ENCODE results near the gene EFNA5. TPM values are rescaled to one million over a fixed set of nuclear protein-coding genes. Genes with fewer than 3 reads are reported as not detected.

EFNA5 gene
- total and polyA plus RNA-seq, 10 of the 15 experiments (the other 5 are each of a cell fraction or from before 2014, with no cell fraction given): 0.19 to 12.6 (median 3.9) TPM

DNA sequence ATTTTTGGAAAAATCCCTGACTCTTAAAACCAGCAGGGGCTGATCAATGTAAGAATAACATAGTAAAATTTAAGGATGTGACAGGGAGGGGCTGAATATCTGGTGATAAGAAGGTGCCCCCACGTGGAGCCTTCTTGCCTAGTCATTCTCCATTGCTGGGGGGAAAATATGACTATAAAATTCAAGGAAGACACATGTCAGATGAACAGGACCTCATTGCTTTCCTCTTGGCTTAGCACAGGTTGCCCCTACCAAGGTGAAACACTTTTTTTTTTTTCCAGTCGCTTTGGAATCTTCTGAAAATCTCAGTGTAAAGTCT lies 310.9 kb downstream of the EFNA5 start:
- SMC1A ChIA-PET (ENCODE audit: uncharacterized antibody, unreplicated experiment): interaction anchor here (0.9 to 5.1 kb wide), 24 partner anchors 9 to 317 kb away, joined by 3 to 34 read pairs (median 4); no protein-coding TSS in a partner anchor
- Histone ChIP-seq H3K4me2 (ENCODE audit: control insufficient read depth, insufficient read depth) (no peak overlapping the region), H3K4me1 (ENCODE audit: control insufficient read depth, insufficient read depth, low read length) (peaks cover 11% of the 10 kb centered on the region), H2AFZ (ENCODE audit: control insufficient read depth, low read depth, low read length) (no peak overlapping the region), H3K9me3 (replicated peaks; ENCODE audit: control insufficient read depth, insufficient read depth, low read length) (no peaks in the 10 kb centered on the region), H3K4me3 (no peak overlapping the region), H3K27ac (ENCODE audit: control insufficient read depth, insufficient read depth) (no peak overlapping the region), H3K27me3 (replicated peaks in 1 of 2; ENCODE audit: control insufficient read depth in 2 of 2, insufficient read depth in 2 of 2, low read length in 1 of 2) (no peaks in the 10 kb centered on the region; a peak in 1 of 4 replicates), H3K9ac (ENCODE audit: control insufficient read depth, insufficient read depth, low read length) (no peak overlapping the region), H4K20me1 (ENCODE audit: control insufficient read depth, insufficient read depth) (no peaks in the 10 kb centered on the region), H3K36me3 (ENCODE audit: control insufficient read depth in 2 of 2, insufficient read depth in 2 of 2, low read length in 1 of 2) (no peaks in the 10 kb centered on the region), H3K79me2 (ENCODE audit: control insufficient read depth, insufficient read depth, low read length) (no peaks in the 10 kb centered on the region)
- WGBS (ENCODE audit: insufficient coverage, insufficient replicate concordance, low lambda C conversion rate, missing lambda C conversion rate): 33% methylated on average over 2 of the region's 2 CpGs
- intact Hi-C loops (cut with micrococcal nuclease; ENCODE audit: unreplicated experiment): loop anchor here (5.0 kb wide), 1 partner anchor 258 kb away; no protein-coding TSS in a partner anchor
- no TSS peak for BruUV-seq (replicated peaks)
- no peak for FAIRE-seq
- POLR2A ChIA-PET: interaction anchor here (0.6 to 1.2 kb wide), 2 partner anchors 52 to 60 kb away, joined by 3 to 4 read pairs; no protein-coding TSS in a partner anchor
- RAD21 ChIA-PET (ENCODE audit: unreplicated experiment): interaction anchor here (1.1 to 7.0 kb wide), 10 partner anchors 29 to 257 kb away, joined by 3 to 42 read pairs (median 3); no protein-coding TSS in a partner anchor
- CTCF ChIA-PET: interaction anchor here (0.7 to 5.6 kb wide), 26 partner anchors 10 to 314 kb away, joined by 3 to 50 read pairs (median 4); no protein-coding TSS in a partner anchor
- ATAC-seq: peak; percentile 42; the same call in 2 of the 3 replicates
- TF ChIP-seq SMC3 (IDR thresholded peaks at IDR 0.05; ENCODE audit: borderline replicate concordance, low read length): peak; percentile 15; the same call in 1 of the 2 replicates
- TF ChIP-seq NFIC (IDR thresholded peaks at IDR 0.05; ENCODE audit: low read depth, low read length): no peak
- no peak for TF ChIP-seq WRNIP1 (IDR thresholded peaks at IDR 0.05; ENCODE audit: borderline replicate concordance, low read depth, low read length)
- no peak for TF ChIP-seq IKZF1 (conservative IDR thresholded peaks at IDR 0.05)
- no peak for TF ChIP-seq JUND (IDR thresholded peaks at IDR 0.05; ENCODE audit: low read depth, low read length)
- TF ChIP-seq, protein P1, sequence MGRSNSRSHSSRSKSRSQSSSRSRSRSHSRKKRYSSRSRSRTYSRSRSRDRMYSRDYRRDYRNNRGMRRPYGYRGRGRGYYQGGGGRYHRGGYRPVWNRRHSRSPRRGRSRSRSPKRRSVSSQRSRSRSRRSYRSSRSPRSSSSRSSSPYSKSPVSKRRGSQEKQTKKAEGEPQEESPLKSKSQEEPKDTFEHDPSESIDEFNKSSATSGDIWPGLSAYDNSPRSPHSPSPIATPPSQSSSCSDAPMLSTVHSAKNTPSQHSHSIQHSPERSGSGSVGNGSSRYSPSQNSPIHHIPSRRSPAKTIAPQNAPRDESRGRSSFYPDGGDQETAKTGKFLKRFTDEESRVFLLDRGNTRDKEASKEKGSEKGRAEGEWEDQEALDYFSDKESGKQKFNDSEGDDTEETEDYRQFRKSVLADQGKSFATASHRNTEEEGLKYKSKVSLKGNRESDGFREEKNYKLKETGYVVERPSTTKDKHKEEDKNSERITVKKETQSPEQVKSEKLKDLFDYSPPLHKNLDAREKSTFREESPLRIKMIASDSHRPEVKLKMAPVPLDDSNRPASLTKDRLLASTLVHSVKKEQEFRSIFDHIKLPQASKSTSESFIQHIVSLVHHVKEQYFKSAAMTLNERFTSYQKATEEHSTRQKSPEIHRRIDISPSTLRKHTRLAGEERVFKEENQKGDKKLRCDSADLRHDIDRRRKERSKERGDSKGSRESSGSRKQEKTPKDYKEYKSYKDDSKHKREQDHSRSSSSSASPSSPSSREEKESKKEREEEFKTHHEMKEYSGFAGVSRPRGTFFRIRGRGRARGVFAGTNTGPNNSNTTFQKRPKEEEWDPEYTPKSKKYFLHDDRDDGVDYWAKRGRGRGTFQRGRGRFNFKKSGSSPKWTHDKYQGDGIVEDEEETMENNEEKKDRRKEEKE (IDR thresholded peaks at IDR 0.05): no peak
- TF ChIP-seq, protein P2, sequence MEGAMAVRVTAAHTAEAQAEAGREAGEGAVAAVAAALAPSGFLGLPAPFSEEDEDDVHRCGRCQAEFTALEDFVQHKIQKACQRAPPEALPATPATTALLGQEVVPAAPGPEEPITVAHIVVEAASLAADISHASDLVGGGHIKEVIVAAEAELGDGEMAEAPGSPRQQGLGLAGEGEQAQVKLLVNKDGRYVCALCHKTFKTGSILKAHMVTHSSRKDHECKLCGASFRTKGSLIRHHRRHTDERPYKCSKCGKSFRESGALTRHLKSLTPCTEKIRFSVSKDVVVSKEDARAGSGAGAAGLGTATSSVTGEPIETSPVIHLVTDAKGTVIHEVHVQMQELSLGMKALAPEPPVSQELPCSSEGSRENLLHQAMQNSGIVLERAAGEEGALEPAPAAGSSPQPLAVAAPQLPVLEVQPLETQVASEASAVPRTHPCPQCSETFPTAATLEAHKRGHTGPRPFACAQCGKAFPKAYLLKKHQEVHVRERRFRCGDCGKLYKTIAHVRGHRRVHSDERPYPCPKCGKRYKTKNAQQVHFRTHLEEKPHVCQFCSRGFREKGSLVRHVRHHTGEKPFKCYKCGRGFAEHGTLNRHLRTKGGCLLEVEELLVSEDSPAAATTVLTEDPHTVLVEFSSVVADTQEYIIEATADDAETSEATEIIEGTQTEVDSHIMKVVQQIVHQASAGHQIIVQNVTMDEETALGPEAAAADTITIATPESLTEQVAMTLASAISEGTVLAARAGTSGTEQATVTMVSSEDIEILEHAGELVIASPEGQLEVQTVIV (IDR thresholded peaks at IDR 0.05; ENCODE audit: borderline replicate concordance, partially characterized antibody): no peak
- no peak for TF ChIP-seq SP1 (IDR thresholded peaks at IDR 0.05; ENCODE audit: low read depth, low read length)
- TF ChIP-seq RAD21 (IDR thresholded peaks at IDR 0.05; ENCODE audit: insufficient read depth, low read depth, low read length): peak; percentile 33
- no peak for TF ChIP-seq BACH1 (IDR thresholded peaks at IDR 0.05; ENCODE audit: borderline replicate concordance)
- TF ChIP-seq EED (IDR thresholded peaks at IDR 0.05; ENCODE audit: low read depth): no peak
- TF ChIP-seq, protein P3, sequence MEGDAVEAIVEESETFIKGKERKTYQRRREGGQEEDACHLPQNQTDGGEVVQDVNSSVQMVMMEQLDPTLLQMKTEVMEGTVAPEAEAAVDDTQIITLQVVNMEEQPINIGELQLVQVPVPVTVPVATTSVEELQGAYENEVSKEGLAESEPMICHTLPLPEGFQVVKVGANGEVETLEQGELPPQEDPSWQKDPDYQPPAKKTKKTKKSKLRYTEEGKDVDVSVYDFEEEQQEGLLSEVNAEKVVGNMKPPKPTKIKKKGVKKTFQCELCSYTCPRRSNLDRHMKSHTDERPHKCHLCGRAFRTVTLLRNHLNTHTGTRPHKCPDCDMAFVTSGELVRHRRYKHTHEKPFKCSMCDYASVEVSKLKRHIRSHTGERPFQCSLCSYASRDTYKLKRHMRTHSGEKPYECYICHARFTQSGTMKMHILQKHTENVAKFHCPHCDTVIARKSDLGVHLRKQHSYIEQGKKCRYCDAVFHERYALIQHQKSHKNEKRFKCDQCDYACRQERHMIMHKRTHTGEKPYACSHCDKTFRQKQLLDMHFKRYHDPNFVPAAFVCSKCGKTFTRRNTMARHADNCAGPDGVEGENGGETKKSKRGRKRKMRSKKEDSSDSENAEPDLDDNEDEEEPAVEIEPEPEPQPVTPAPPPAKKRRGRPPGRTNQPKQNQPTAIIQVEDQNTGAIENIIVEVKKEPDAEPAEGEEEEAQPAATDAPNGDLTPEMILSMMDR (IDR thresholded peaks at IDR 0.05 in 2 of 3, conservative IDR thresholded peaks at IDR 0.05 in 1 of 3; ENCODE audit: control insufficient read depth in 2 of 3, extremely low read depth in 1 of 3, insufficient read depth in 1 of 3, low read depth in 3 of 3, low read length in 3 of 3): peak in 1 of 3 experiments; percentile 38; a peak in 2 of 6 replicates
- no peak for TF ChIP-seq SRF (IDR thresholded peaks at IDR 0.05; ENCODE audit: low read depth in 2 of 2, low read length in 2 of 2)
- TF ChIP-seq NBN (IDR thresholded peaks at IDR 0.05): no peak
- DNase-seq (ENCODE audit: low read depth, low spot score): no peak
- in situ Hi-C loops (cut with MboI): no loop called here
